ENCODE results near the gene APOA1. TPM values are rescaled to one million over a fixed set of nuclear protein-coding genes. Genes with fewer than 3 reads are reported as not detected.

Gene APOA1
- total RNA-seq, 4 donors from 2014 or later = 2.2 to 23.2 (median 8.3) TPM

GRCh38 chr11:116828632-116829524 is 8.5 kb downstream of the APOA1 start:
- Histone ChIP-seq H3K27ac (no peak overlapping the region), H3K36me3 (no peaks in the 10 kb centered on the region), H3K27me3 (no peaks in the 10 kb centered on the region), H3K4me3 (replicated peaks in 1 of 3) (no peak overlapping the region), H3K9me3 (no peaks in the 10 kb centered on the region), H3K4me1 (peaks cover 2 to 10% of the 10 kb centered on the region in 2 donors)
- 78 to 85% methylated on average over 9 to 10 of the region's 16 CpGs for WGBS, 2 donors
- DNase-seq = no peak
- TF ChIP-seq, protein P1, sequence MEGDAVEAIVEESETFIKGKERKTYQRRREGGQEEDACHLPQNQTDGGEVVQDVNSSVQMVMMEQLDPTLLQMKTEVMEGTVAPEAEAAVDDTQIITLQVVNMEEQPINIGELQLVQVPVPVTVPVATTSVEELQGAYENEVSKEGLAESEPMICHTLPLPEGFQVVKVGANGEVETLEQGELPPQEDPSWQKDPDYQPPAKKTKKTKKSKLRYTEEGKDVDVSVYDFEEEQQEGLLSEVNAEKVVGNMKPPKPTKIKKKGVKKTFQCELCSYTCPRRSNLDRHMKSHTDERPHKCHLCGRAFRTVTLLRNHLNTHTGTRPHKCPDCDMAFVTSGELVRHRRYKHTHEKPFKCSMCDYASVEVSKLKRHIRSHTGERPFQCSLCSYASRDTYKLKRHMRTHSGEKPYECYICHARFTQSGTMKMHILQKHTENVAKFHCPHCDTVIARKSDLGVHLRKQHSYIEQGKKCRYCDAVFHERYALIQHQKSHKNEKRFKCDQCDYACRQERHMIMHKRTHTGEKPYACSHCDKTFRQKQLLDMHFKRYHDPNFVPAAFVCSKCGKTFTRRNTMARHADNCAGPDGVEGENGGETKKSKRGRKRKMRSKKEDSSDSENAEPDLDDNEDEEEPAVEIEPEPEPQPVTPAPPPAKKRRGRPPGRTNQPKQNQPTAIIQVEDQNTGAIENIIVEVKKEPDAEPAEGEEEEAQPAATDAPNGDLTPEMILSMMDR (IDR thresholded peaks at IDR 0.05) = no peak
- TF ChIP-seq POLR2A (IDR thresholded peaks at IDR 0.05) = no peak
- intact Hi-C loops (cut with DNase I) = no loop called here

GRCh38 chr11:116827461-116827860 is 10.0 kb downstream of the APOA1 start:
- no peak for DNase-seq
- intact Hi-C loops (cut with DNase I) = no loop called here
- no peaks in the 10 kb centered on the region for H3K27me3 ChIP-seq

DNA sequence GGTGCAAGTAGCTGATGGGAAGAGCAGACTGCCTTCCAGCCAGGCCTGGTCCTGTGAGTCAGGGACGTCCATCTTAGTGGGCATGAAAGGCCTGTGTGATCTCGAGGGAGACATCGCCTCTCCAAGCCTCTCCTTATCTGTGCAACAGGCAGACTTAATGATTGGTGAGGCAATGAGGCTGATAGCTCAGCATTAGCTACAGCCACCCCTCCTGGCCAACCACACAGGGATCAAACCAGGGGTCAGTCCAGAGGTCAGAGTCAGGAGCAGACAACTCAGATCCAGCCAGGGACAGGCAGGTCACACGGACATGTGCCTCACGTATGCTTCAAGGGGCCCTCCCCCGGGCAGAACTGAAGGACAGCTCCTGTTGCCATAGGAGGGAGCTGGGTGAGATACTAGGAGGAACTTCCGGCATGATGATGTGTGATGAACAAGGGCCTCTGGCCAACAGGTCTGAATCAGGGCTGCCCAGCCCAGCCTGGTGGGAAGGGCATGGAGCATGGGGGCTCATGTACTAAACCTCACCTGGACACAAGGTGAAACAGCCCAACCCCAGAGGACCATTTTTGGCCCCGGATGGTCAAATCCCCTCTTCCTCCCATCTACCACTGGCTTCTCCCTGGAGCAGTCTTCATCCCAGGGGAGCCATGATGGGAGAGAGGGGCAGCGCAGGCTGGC is 10.5 kb downstream of the APOA1 start:
- Histone ChIP-seq H3K27ac (no peak overlapping the region), H3K36me3 (no peaks in the 10 kb centered on the region), H3K27me3 (no peaks in the 10 kb centered on the region), H3K9me3 (no peaks in the 10 kb centered on the region), H3K4me1 (peaks cover 0 to 15% of the 10 kb centered on the region in 2 donors), H3K4me3 (replicated peaks in 1 of 3) (no peak overlapping the region)
- 83 to 90% methylated on average over 4 to 9 of the region's 9 CpGs for WGBS, 2 donors
- TF ChIP-seq POLR2A (IDR thresholded peaks at IDR 0.05) = no peak
- TF ChIP-seq, protein P1 (IDR thresholded peaks at IDR 0.05) = no peak
- no peak for DNase-seq
- intact Hi-C loops (cut with DNase I) = no loop called here

More at GRCh38 chr11:116827461-116827860, 10.0 kb downstream of the APOA1 start:
- Histone ChIP-seq H3K9me3 (no peaks in the 10 kb centered on the region), H3K27ac (no peak overlapping the region), H3K4me3 (replicated peaks in 1 of 3) (no peak overlapping the region), H3K4me1 (peaks cover 0 to 15% of the 10 kb centered on the region in 2 donors), H3K36me3 (no peaks in the 10 kb centered on the region)
- WGBS, 2 donors = 95% methylated on average over 6 of the region's 6 CpGs; no CpG with 5 or more reads in 1 of the 2 donors
- TF ChIP-seq, protein P1 (IDR thresholded peaks at IDR 0.05) = no peak
- TF ChIP-seq POLR2A (IDR thresholded peaks at IDR 0.05) = no peak

DNA sequence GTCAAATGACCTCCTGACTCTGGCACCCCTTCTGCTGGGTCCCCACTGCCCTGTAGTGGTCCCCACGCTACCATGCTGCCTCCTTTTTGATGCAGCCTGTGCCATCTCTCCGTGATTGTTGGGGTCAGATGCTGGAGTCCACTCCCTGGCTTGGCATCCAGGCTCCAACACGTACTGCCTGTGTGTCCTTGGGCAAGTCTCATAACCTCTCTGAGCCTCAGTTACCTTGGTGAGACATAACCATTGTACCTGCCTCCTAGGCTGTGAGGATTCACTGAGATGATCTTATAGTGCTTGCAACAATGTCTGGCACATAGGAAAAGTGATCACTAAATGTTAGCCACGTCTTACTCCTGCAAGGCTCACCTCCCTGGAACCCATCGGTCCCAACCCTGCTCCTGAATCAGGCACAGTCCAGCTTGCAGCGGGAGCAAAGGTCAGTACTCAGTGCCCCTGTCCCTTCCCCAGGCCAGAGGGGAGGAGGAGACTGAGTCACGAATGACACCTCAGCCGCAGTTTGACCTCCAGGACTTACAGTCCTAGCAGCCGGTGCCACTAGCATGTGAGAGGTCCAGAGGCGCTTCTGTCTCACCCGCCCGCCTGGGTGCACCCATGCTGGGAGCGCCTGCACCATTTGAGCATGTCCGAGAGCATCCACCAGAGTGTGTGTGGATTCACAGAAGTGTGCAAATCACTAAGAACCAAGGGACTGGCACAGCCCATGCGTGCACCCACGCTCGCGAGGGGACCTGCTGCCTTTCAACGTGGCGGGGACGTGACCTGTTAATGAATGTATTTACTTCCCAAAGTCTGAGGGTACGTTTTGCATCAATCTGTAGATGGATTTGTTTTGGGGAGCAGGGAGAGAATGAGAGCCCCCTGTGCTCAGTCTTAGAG is 11.3 kb downstream of the APOA1 start:
- H3K4me1 ChIP-seq = peaks cover 0 to 15% of the 10 kb centered on the region in 2 donors
- no peaks in the 10 kb centered on the region for H3K27me3 ChIP-seq
- DNase-seq = no peak
- H3K27ac ChIP-seq = no peak overlapping the region
- H3K36me3 ChIP-seq = no peaks in the 10 kb centered on the region
- intact Hi-C loops (cut with DNase I) = no loop called here
- WGBS, 2 donors = 82 to 85% methylated on average over 14 to 21 of the region's 22 CpGs
- TF ChIP-seq, protein P1 (IDR thresholded peaks at IDR 0.05) = no peak
- TF ChIP-seq POLR2A (IDR thresholded peaks at IDR 0.05) = no peak
- H3K4me3 ChIP-seq (replicated peaks in 1 of 3) = no peak overlapping the region
- H3K9me3 ChIP-seq = no peaks in the 10 kb centered on the region
